ENCODE results near the gene PPP2R3B.
"Not testable (repeated sequence)": the region's sequence is repeated elsewhere in the genome, so short reads cannot be mapped to it uniquely, and the experiment has no call there.

PPP2R3B gene

GRCh38 chrX:336227-336626, 50.5 kb downstream of the PPP2R3B start:
- Mint-ChIP-seq H3K27me3 (peaks cover 15% of the 10 kb centered on the region), H3K4me3 (no peak overlapping the region), H3K27ac (no peak overlapping the region), H3K36me3 (ENCODE audit: low read depth) (peaks cover 76% of the 10 kb centered on the region), H3K4me1 (ENCODE audit: low read depth) (peaks cover 8% of the 10 kb centered on the region), H3K9me3 (peaks cover 42% of the 10 kb centered on the region)
- intact Hi-C loops (cut with micrococcal nuclease) = no loop called here

- Mint-ChIP-seq H3K4me1 (ENCODE audit: low read depth) (peaks cover 8% of the 10 kb centered on the region), H3K27ac (no peak overlapping the region), H3K36me3 (ENCODE audit: low read depth) (peaks cover 72% of the 10 kb centered on the region)
Measured at GRCh38 chrX:335758-336155, 51.0 kb downstream of the PPP2R3B start.

GRCh38 chrX:334971-335757, 51.5 kb downstream of the PPP2R3B start:
- H3K36me3 Mint-ChIP-seq (ENCODE audit: low read depth) = peaks cover 66% of the 10 kb centered on the region
- intact Hi-C loops (cut with micrococcal nuclease) = no loop called here
- no peak overlapping the region for H3K27ac Mint-ChIP-seq
- H3K4me1 Mint-ChIP-seq (ENCODE audit: low read depth) = peaks cover 8% of the 10 kb centered on the region
- peaks cover 26% of the 10 kb centered on the region for H3K27me3 Mint-ChIP-seq
- peaks cover 38% of the 10 kb centered on the region for H3K9me3 Mint-ChIP-seq
- no peak overlapping the region for H3K4me3 Mint-ChIP-seq

More at GRCh38 chrX:335758-336155, 51.0 kb downstream of the PPP2R3B start:
- Mint-ChIP-seq H3K4me3 (no peak overlapping the region), H3K9me3 (peaks cover 38% of the 10 kb centered on the region), H3K27me3 (peaks cover 20% of the 10 kb centered on the region)
- intact Hi-C loops (cut with micrococcal nuclease) = no loop called here

- peaks cover 66% of the 10 kb centered on the region for H3K36me3 Mint-ChIP-seq (ENCODE audit: low read depth)
- no peak overlapping the region for H3K27ac Mint-ChIP-seq
- peaks cover 8% of the 10 kb centered on the region for H3K4me1 Mint-ChIP-seq (ENCODE audit: low read depth)
- H3K27me3 Mint-ChIP-seq = peaks cover 33% of the 10 kb centered on the region
- peaks cover 38% of the 10 kb centered on the region for H3K9me3 Mint-ChIP-seq
- H3K4me3 Mint-ChIP-seq = no peak overlapping the region
- intact Hi-C loops (cut with micrococcal nuclease) = no loop called here
Measured at GRCh38 chrX:334331-334891, 52.3 kb downstream of the PPP2R3B start.

GRCh38 chrX:333611-334311, 52.9 kb downstream of the PPP2R3B start:
- Mint-ChIP-seq H3K27ac (no peak overlapping the region), H3K4me3 (no peak overlapping the region), H3K36me3 (ENCODE audit: low read depth) (peaks cover 61% of the 10 kb centered on the region), H3K4me1 (ENCODE audit: low read depth) (peaks cover 8% of the 10 kb centered on the region), H3K27me3 (peaks cover 34% of the 10 kb centered on the region), H3K9me3 (peaks cover 36% of the 10 kb centered on the region)
- intact Hi-C loops (cut with micrococcal nuclease) = no loop called here

- H3K4me3 Mint-ChIP-seq = no peak overlapping the region
- H3K9me3 Mint-ChIP-seq = peaks cover 29% of the 10 kb centered on the region
- peaks cover 54% of the 10 kb centered on the region for H3K36me3 Mint-ChIP-seq (ENCODE audit: low read depth)
- no peak overlapping the region for H3K27ac Mint-ChIP-seq
- H3K4me1 Mint-ChIP-seq (ENCODE audit: low read depth) = peaks cover 8% of the 10 kb centered on the region
- H3K27me3 Mint-ChIP-seq = peaks cover 34% of the 10 kb centered on the region
- intact Hi-C loops (cut with micrococcal nuclease) = no loop called here
Measured at GRCh38 chrX:332916-333610, 53.6 kb downstream of the PPP2R3B start.

- H3K27me3 Mint-ChIP-seq = peaks cover 38% of the 10 kb centered on the region
- peaks cover 23% of the 10 kb centered on the region for H3K9me3 Mint-ChIP-seq
- peaks cover 8% of the 10 kb centered on the region for H3K4me1 Mint-ChIP-seq (ENCODE audit: low read depth)
- H3K36me3 Mint-ChIP-seq (ENCODE audit: low read depth) = peaks cover 48% of the 10 kb centered on the region
- H3K4me3 Mint-ChIP-seq = no peak overlapping the region
- intact Hi-C loops (cut with micrococcal nuclease) = no loop called here
- no peak overlapping the region for H3K27ac Mint-ChIP-seq
Measured at GRCh38 chrX:332496-332860, 54.2 kb downstream of the PPP2R3B start.

GRCh38 chrX:331825-332495, 54.7 kb downstream of the PPP2R3B start:
- intact Hi-C loops (cut with micrococcal nuclease) = no loop called here
- peaks cover 18% of the 10 kb centered on the region for H3K9me3 Mint-ChIP-seq
- no peak overlapping the region for H3K27ac Mint-ChIP-seq
- peaks cover 8% of the 10 kb centered on the region for H3K4me1 Mint-ChIP-seq (ENCODE audit: low read depth)
- peaks cover 43% of the 10 kb centered on the region for H3K36me3 Mint-ChIP-seq (ENCODE audit: low read depth)
- peaks cover 40% of the 10 kb centered on the region for H3K27me3 Mint-ChIP-seq
- H3K4me3 Mint-ChIP-seq = no peak overlapping the region

GRCh38 chrX:331151-331824, 55.4 kb downstream of the PPP2R3B start:
- H3K27ac Mint-ChIP-seq = no peak overlapping the region
- peaks cover 36% of the 10 kb centered on the region for H3K36me3 Mint-ChIP-seq (ENCODE audit: low read depth)
- intact Hi-C loops (cut with micrococcal nuclease) = no loop called here

GRCh38 chrX:330726-331150, 56.0 kb downstream of the PPP2R3B start:
- Mint-ChIP-seq H3K4me1 (ENCODE audit: low read depth) (peaks cover 8% of the 10 kb centered on the region), H3K27ac (no peak overlapping the region), H3K27me3 (peaks cover 42% of the 10 kb centered on the region), H3K36me3 (ENCODE audit: low read depth) (peaks cover 33% of the 10 kb centered on the region), H3K9me3 (peaks cover 9% of the 10 kb centered on the region), H3K4me3 (no peak overlapping the region)
- intact Hi-C loops (cut with micrococcal nuclease) = no loop called here

More at GRCh38 chrX:331151-331824, 55.4 kb downstream of the PPP2R3B start:
- peaks cover 13% of the 10 kb centered on the region for H3K9me3 Mint-ChIP-seq
- peaks cover 40% of the 10 kb centered on the region for H3K27me3 Mint-ChIP-seq
- H3K4me3 Mint-ChIP-seq = no peak overlapping the region
- peaks cover 8% of the 10 kb centered on the region for H3K4me1 Mint-ChIP-seq (ENCODE audit: low read depth)

- Mint-ChIP-seq H3K27me3 (peaks cover 45% of the 10 kb centered on the region), H3K36me3 (ENCODE audit: low read depth) (peaks cover 28% of the 10 kb centered on the region)
- H3K4me1 Mint-ChIP-seq (ENCODE audit: low read depth); H3K4me3 Mint-ChIP-seq; intact Hi-C loops (cut with micrococcal nuclease); H3K9me3 Mint-ChIP-seq; H3K27ac Mint-ChIP-seq: not testable (repeated sequence)
Measured at GRCh38 chrX:330141-330725, 56.5 kb downstream of the PPP2R3B start.

- H3K9me3 Mint-ChIP-seq = no peaks in the 10 kb centered on the region
- H3K36me3 Mint-ChIP-seq (ENCODE audit: low read depth) = peaks cover 20% of the 10 kb centered on the region
- H3K27me3 Mint-ChIP-seq = peaks cover 52% of the 10 kb centered on the region
- no peak overlapping the region for H3K27ac Mint-ChIP-seq
- intact Hi-C loops (cut with micrococcal nuclease) = no loop called here
- H3K4me1 Mint-ChIP-seq (ENCODE audit: low read depth) = peaks cover 18% of the 10 kb centered on the region
- H3K4me3 Mint-ChIP-seq = no peak overlapping the region
Measured at GRCh38 chrX:329291-329910, 57.3 kb downstream of the PPP2R3B start.
